ENCODE measurements around the gene ACTR6.
"Not testable (repeated sequence)": the region's sequence is repeated elsewhere in the genome, so short reads cannot be mapped to it uniquely, and the experiment has no call there.

ACTR6 gene

DNA sequence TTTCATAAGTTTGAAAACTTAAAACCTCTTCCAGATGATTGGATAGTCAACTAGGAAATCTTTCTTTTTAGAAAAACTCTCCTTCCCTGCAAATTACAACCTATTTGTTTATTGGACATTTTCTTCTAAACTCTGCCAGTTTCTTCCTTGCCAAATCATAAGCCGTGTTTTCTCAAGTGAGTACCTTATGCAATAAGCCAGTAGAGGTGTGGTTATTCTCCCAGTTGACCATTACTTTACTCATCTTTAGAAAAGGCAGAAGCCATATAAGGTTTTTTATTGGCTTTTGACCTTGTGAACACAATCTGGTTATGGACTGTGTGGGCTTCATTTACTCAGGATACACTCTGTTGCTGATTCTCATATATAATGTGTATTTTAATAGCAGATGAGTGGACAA, 14.6 kb downstream of the ACTR6 start:
- no peak for TF ChIP-seq CTCF (IDR thresholded peaks at IDR 0.05)
- intact Hi-C loops (cut with DNase I; ENCODE audit: low total_unique reads) = no loop called here
- H3K27ac ChIP-seq = no peak overlapping the region
- no peaks in the 10 kb centered on the region for H3K9me3 ChIP-seq
- DNase-seq = no peak
- no peaks in the 10 kb centered on the region for H3K4me1 ChIP-seq
- no peak overlapping the region for H3K4me3 ChIP-seq
- no peaks in the 10 kb centered on the region for H3K27me3 ChIP-seq
- H3K36me3 ChIP-seq = peaks cover 47 to 70% (median 67%) of the 10 kb centered on the region in 3 donors

GRCh38 chr12:100216337-100216736, 15.7 kb downstream of the ACTR6 start:
- Histone ChIP-seq H3K27me3 (no peaks in the 10 kb centered on the region), H3K36me3 (peaks cover 47 to 70% (median 64%) of the 10 kb centered on the region in 3 donors), H3K4me3 (no peak overlapping the region), H3K27ac (no peak overlapping the region), H3K4me1 (no peaks in the 10 kb centered on the region), H3K9me3 (no peaks in the 10 kb centered on the region)
- no peak for TF ChIP-seq CTCF (IDR thresholded peaks at IDR 0.05)
- DNase-seq = no peak
- intact Hi-C loops (cut with DNase I; ENCODE audit: low total_unique reads) = no loop called here

DNA sequence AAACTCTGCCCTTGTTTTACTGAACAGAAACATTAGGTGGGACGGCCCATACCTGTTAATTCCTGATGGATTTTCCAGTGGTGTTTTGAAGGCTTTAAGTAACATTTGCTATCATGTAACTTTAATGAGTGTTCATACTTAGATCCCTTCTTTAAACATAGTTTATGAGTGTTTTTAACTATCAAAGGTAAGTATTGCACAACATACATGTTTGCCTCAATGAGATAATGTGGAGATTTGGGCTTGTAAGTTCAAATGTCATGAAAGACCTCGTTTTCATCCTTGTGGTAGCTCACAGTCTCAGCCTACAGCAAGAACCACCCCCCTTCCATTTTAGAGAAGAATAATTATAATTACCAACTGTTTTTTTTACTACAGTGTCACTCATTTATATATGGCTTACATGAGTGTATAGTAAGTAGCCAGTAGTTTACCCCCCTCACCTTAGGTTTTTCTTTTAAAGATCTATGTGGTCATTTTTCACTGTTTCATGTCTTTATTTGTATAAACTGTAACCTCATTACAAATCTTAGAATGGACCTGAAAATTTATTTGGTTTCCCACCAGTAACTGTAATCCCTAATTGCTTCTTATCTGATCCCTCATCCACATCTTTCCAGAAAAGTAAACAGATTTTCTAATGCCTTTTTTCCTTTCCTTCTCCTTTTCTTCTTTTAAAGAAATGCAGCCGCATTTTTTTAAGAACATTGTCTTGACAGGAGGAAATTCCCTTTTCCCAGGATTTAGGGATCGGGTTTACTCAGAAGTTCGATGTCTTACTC, 18.9 kb downstream of the ACTR6 start:
- Histone ChIP-seq H3K27ac (no peak overlapping the region), H3K4me3 (no peak overlapping the region), H3K27me3 (no peaks in the 10 kb centered on the region), H3K9me3 (no peaks in the 10 kb centered on the region), H3K4me1 (no peaks in the 10 kb centered on the region), H3K36me3 (peaks cover 42 to 84% (median 66%) of the 10 kb centered on the region in 3 donors)
- no peak for TF ChIP-seq CTCF (IDR thresholded peaks at IDR 0.05)
- intact Hi-C loops (cut with DNase I; ENCODE audit: low total_unique reads) = no loop called here
- DNase-seq = no peak

- H3K27me3 ChIP-seq = no peaks in the 10 kb centered on the region
- H3K27ac ChIP-seq = no peak overlapping the region
- TF ChIP-seq CTCF (IDR thresholded peaks at IDR 0.05) = no peak
- no peak for DNase-seq
- H3K4me3 ChIP-seq = no peak overlapping the region
- intact Hi-C loops (cut with DNase I; ENCODE audit: low total_unique reads) = no loop called here
- no peaks in the 10 kb centered on the region for H3K4me1 ChIP-seq
- peaks cover 52 to 93% (median 76%) of the 10 kb centered on the region in 3 donors for H3K36me3 ChIP-seq
- H3K9me3 ChIP-seq = no peaks in the 10 kb centered on the region
These were observed 20.9 kb downstream of the ACTR6 start for GRCh38 chr12:100221523-100221922.

- H3K27ac ChIP-seq; H3K9me3 ChIP-seq; DNase-seq; intact Hi-C loops (cut with DNase I; ENCODE audit: low total_unique reads); H3K27me3 ChIP-seq; H3K4me1 ChIP-seq; H3K4me3 ChIP-seq: not testable (repeated sequence)
- peaks cover 52 to 88% (median 74%) of the 10 kb centered on the region in 3 donors for H3K36me3 ChIP-seq
These were observed 21.6 kb downstream of the ACTR6 start for GRCh38 chr12:100222173-100222572.

DNA sequence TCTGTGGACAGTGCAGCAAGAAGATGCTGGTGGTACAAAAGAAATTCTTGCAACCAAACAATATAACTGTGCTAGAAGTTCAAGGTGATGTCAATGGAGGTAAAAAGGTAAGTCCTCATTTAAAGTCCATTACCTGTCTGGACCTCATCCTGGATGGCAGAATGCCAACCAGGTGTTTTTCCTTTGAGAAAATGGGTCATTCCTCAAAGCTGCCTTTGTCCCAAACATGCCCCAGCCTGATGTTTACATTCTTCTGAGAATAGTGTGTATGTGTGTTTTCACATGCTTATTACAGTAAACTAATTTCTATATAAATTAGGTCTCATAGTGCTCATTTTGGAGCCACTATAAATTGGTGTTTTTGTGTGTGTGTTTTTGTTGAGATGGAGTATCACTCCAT, 24.9 kb downstream of the ACTR6 start:
- TF ChIP-seq CTCF (IDR thresholded peaks at IDR 0.05) = no peak
- Histone ChIP-seq H3K27ac (no peak overlapping the region), H3K36me3 (peaks cover 38 to 55% (median 44%) of the 10 kb centered on the region in 3 donors), H3K4me3 (no peak overlapping the region), H3K4me1 (no peaks in the 10 kb centered on the region), H3K9me3 (no peaks in the 10 kb centered on the region), H3K27me3 (no peaks in the 10 kb centered on the region)
- no peak for DNase-seq
- intact Hi-C loops (cut with DNase I; ENCODE audit: low total_unique reads) = no loop called here

All from tibial artery (tissue), 4 donors.